ENCODE measurements around the gene HBD. TPM values are rescaled to one million over a fixed set of nuclear protein-coding genes. Genes with fewer than 3 reads are reported as not detected.
"Not testable (repeated sequence)": the region's sequence is repeated elsewhere in the genome, so short reads cannot be mapped to it uniquely, and the experiment has no call there.

HBD gene
- total and polyA plus RNA-seq, 2 experiments from 2014 or later = 2.8 TPM; not detected in 1

- no peak overlapping the region for H3K4me3 ChIP-seq
- no peak for TF ChIP-seq CTCF (IDR thresholded peaks at IDR 0.05; ENCODE audit: low read depth, low read length)
These were observed 18.1 kb upstream of the HBD start for GRCh38 chr11:5252192-5252918.

GRCh38 chr11:5251746-5252145, 17.5 kb upstream of the HBD start:
- no peak for TF ChIP-seq CTCF (IDR thresholded peaks at IDR 0.05; ENCODE audit: low read depth, low read length)
- no peaks in the 10 kb centered on the region for H3K4me1 ChIP-seq (ENCODE audit: low read depth)
- H3K9me3 ChIP-seq (ENCODE audit: low read depth) = no peaks in the 10 kb centered on the region
- no peak overlapping the region for H3K27ac ChIP-seq
- H3K27me3 ChIP-seq = no peaks in the 10 kb centered on the region
- no peaks in the 10 kb centered on the region for H3K36me3 ChIP-seq
- no peak for DNase-seq (ENCODE audit: low read depth in 1 of 2, low spot score in 1 of 2)
- H3K4me3 ChIP-seq = no peak overlapping the region

More at GRCh38 chr11:5252192-5252918, 18.1 kb upstream of the HBD start:
- no peaks in the 10 kb centered on the region for H3K9me3 ChIP-seq (ENCODE audit: low read depth)
- H3K27ac ChIP-seq = no peak overlapping the region
- no peaks in the 10 kb centered on the region for H3K36me3 ChIP-seq
- H3K4me1 ChIP-seq (ENCODE audit: low read depth) = no peaks in the 10 kb centered on the region
- no peaks in the 10 kb centered on the region for H3K27me3 ChIP-seq
- DNase-seq (ENCODE audit: low read depth in 1 of 2, low spot score in 1 of 2) = no peak

GRCh38 chr11:5250543-5251204, 16.4 kb upstream of the HBD start:
- Histone ChIP-seq H3K27ac (no peak overlapping the region), H3K9me3 (ENCODE audit: low read depth) (no peaks in the 10 kb centered on the region), H3K4me1 (ENCODE audit: low read depth) (no peaks in the 10 kb centered on the region), H3K36me3 (no peaks in the 10 kb centered on the region), H3K27me3 (no peaks in the 10 kb centered on the region), H3K4me3 (no peak overlapping the region)
- no peak for TF ChIP-seq CTCF (IDR thresholded peaks at IDR 0.05; ENCODE audit: low read depth, low read length)
- no peak for DNase-seq (ENCODE audit: low read depth in 1 of 2, low spot score in 1 of 2)

- H3K27ac ChIP-seq; H3K9me3 ChIP-seq (ENCODE audit: low read depth); H3K27me3 ChIP-seq; H3K36me3 ChIP-seq; H3K4me1 ChIP-seq (ENCODE audit: low read depth); H3K4me3 ChIP-seq: not testable (repeated sequence)
- DNase-seq (ENCODE audit: low read depth in 1 of 2, low spot score in 1 of 2) = peak in 1 of 2 donors; percentile 27
These were observed 15.6 kb upstream of the HBD start, which contains the start of gene HBG1 for GRCh38 chr11:5249807-5250396. TSS of gene HBG1 (minus strand) at chr11:5249857. CDS start at chr11:5249804, 53 bp downstream.

GRCh38 chr11:5248498-5248897, 14.2 kb upstream of the HBD start:
- not testable (repeated sequence) for H3K4me1 ChIP-seq (ENCODE audit: low read depth); H3K4me3 ChIP-seq; H3K36me3 ChIP-seq; H3K9me3 ChIP-seq (ENCODE audit: low read depth); H3K27ac ChIP-seq; DNase-seq (ENCODE audit: low read depth in 1 of 2, low spot score in 1 of 2); H3K27me3 ChIP-seq

- Histone ChIP-seq H3K4me1 (ENCODE audit: low read depth) (no peaks in the 10 kb centered on the region), H3K9me3 (ENCODE audit: low read depth) (no peaks in the 10 kb centered on the region), H3K36me3 (no peaks in the 10 kb centered on the region), H3K27me3 (no peaks in the 10 kb centered on the region), H3K4me3 (no peak overlapping the region), H3K27ac (no peak overlapping the region)
- no peak for TF ChIP-seq CTCF (IDR thresholded peaks at IDR 0.05; ENCODE audit: low read depth, low read length)
- DNase-seq (ENCODE audit: low read depth in 1 of 2, low spot score in 1 of 2) = no peak
These were observed 13.3 kb upstream of the HBD start for GRCh38 chr11:5247472-5248192.

Measured in cardiac muscle cell (in vitro differentiated cells and primary cell).